Measurements from ENCODE around the gene INTS11.

Gene INTS11

GRCh38 chr1:1300352-1300739 lies 24.1 kb downstream of the INTS11 start:
- Histone ChIP-seq H3K4me3 (ENCODE audit: low read depth in 1 of 2, low read length in 2 of 2) (no peak overlapping the region), H3K27me3 (ENCODE audit: low read depth, low read length) (no peaks in the 10 kb centered on the region), H3K27ac (ENCODE audit: low read length) (no peak overlapping the region), H3K4me1 (ENCODE audit: control insufficient read depth in 1 of 2, insufficient read depth in 2 of 2, low read length in 2 of 2) (peaks cover 6 to 25% of the 10 kb centered on the region in 2 donors), H3K36me3 (ENCODE audit: control insufficient read depth in 1 of 2, insufficient read depth in 2 of 2, low read length in 2 of 2) (peaks cover 0 to 22% of the 10 kb centered on the region in 2 donors), H3K9me3 (ENCODE audit: control insufficient read depth in 1 of 2, low read length in 2 of 2) (no peaks in the 10 kb centered on the region)

- H3K27ac ChIP-seq (ENCODE audit: low read length), result no peak overlapping the region
- no peaks in the 10 kb centered on the region for H3K27me3 ChIP-seq (ENCODE audit: low read depth, low read length)
- H3K9me3 ChIP-seq (ENCODE audit: control insufficient read depth in 1 of 2, low read length in 2 of 2), result no peaks in the 10 kb centered on the region
- no peak overlapping the region for H3K4me3 ChIP-seq (ENCODE audit: low read depth in 1 of 2, low read length in 2 of 2)
- peaks cover under 1 to 19% of the 10 kb centered on the region in 2 donors for H3K4me1 ChIP-seq (ENCODE audit: control insufficient read depth in 1 of 2, insufficient read depth in 2 of 2, low read length in 2 of 2)
- peaks cover 0 to 27% of the 10 kb centered on the region in 2 donors for H3K36me3 ChIP-seq (ENCODE audit: control insufficient read depth in 1 of 2, insufficient read depth in 2 of 2, low read length in 2 of 2)
These were observed 24.6 kb downstream of the INTS11 start for GRCh38 chr1:1299686-1300351.

GRCh38 chr1:1298861-1299685 lies 25.4 kb downstream of the INTS11 start:
- H3K36me3 ChIP-seq (ENCODE audit: control insufficient read depth in 1 of 2, insufficient read depth in 2 of 2, low read length in 2 of 2), result peaks cover 0 to 34% of the 10 kb centered on the region in 2 donors
- no peaks in the 10 kb centered on the region for H3K27me3 ChIP-seq (ENCODE audit: low read depth, low read length)
- no peak overlapping the region for H3K27ac ChIP-seq (ENCODE audit: low read length)
- peaks cover 0 to 12% of the 10 kb centered on the region in 2 donors for H3K4me1 ChIP-seq (ENCODE audit: control insufficient read depth in 1 of 2, insufficient read depth in 2 of 2, low read length in 2 of 2)
- no peak overlapping the region for H3K4me3 ChIP-seq (ENCODE audit: low read depth in 1 of 2, low read length in 2 of 2)
- no peaks in the 10 kb centered on the region for H3K9me3 ChIP-seq (ENCODE audit: control insufficient read depth in 1 of 2, low read length in 2 of 2)

- H3K27me3 ChIP-seq (ENCODE audit: low read depth, low read length), result no peaks in the 10 kb centered on the region
- no peak overlapping the region for H3K27ac ChIP-seq (ENCODE audit: low read length)
- H3K9me3 ChIP-seq (ENCODE audit: control insufficient read depth in 1 of 2, low read length in 2 of 2), result no peaks in the 10 kb centered on the region
- H3K4me1 ChIP-seq (ENCODE audit: control insufficient read depth in 1 of 2, insufficient read depth in 2 of 2, low read length in 2 of 2), result peaks cover 0 to 4% of the 10 kb centered on the region in 2 donors
- H3K4me3 ChIP-seq (ENCODE audit: low read depth in 1 of 2, low read length in 2 of 2), result no peak overlapping the region
- H3K36me3 ChIP-seq (ENCODE audit: control insufficient read depth in 1 of 2, insufficient read depth in 2 of 2, low read length in 2 of 2), result peaks cover 0 to 35% of the 10 kb centered on the region in 2 donors
These were observed 26.5 kb downstream of the INTS11 start for GRCh38 chr1:1297802-1298424.

- Histone ChIP-seq H3K4me1 (ENCODE audit: control insufficient read depth in 1 of 2, insufficient read depth in 2 of 2, low read length in 2 of 2) (peaks cover 0 to 8% of the 10 kb centered on the region in 2 donors), H3K27ac (ENCODE audit: low read length) (no peak overlapping the region), H3K36me3 (ENCODE audit: control insufficient read depth in 1 of 2, insufficient read depth in 2 of 2, low read length in 2 of 2) (peaks cover 0 to 35% of the 10 kb centered on the region in 2 donors), H3K27me3 (ENCODE audit: low read depth, low read length) (no peaks in the 10 kb centered on the region), H3K4me3 (ENCODE audit: low read depth in 1 of 2, low read length in 2 of 2) (no peak overlapping the region), H3K9me3 (ENCODE audit: control insufficient read depth in 1 of 2, low read length in 2 of 2) (no peaks in the 10 kb centered on the region)
These were observed 28.1 kb downstream of the INTS11 start for GRCh38 chr1:1296070-1297061.

GRCh38 chr1:1295154-1295923 lies 29.1 kb downstream of the INTS11 start:
- no peak overlapping the region for H3K4me3 ChIP-seq (ENCODE audit: low read depth in 1 of 2, low read length in 2 of 2)
- H3K9me3 ChIP-seq (ENCODE audit: control insufficient read depth in 1 of 2, low read length in 2 of 2), result no peaks in the 10 kb centered on the region
- no peaks in the 10 kb centered on the region for H3K27me3 ChIP-seq (ENCODE audit: low read depth, low read length)
- H3K4me1 ChIP-seq (ENCODE audit: control insufficient read depth in 1 of 2, insufficient read depth in 2 of 2, low read length in 2 of 2), result peaks cover 0 to 13% of the 10 kb centered on the region in 2 donors
- no peak overlapping the region for H3K27ac ChIP-seq (ENCODE audit: low read length)
- peaks cover 0 to 35% of the 10 kb centered on the region in 2 donors for H3K36me3 ChIP-seq (ENCODE audit: control insufficient read depth in 1 of 2, insufficient read depth in 2 of 2, low read length in 2 of 2)

GRCh38 chr1:1294250-1294890 lies 30.1 kb downstream of the INTS11 start:
- no peaks in the 10 kb centered on the region for H3K27me3 ChIP-seq (ENCODE audit: low read depth, low read length)
- H3K9me3 ChIP-seq (ENCODE audit: control insufficient read depth in 1 of 2, low read length in 2 of 2), result no peaks in the 10 kb centered on the region
- peaks cover 0 to 35% of the 10 kb centered on the region in 2 donors for H3K36me3 ChIP-seq (ENCODE audit: control insufficient read depth in 1 of 2, insufficient read depth in 2 of 2, low read length in 2 of 2)
- H3K27ac ChIP-seq (ENCODE audit: low read length), result no peak overlapping the region
- H3K4me1 ChIP-seq (ENCODE audit: control insufficient read depth in 1 of 2, insufficient read depth in 2 of 2, low read length in 2 of 2), result peaks cover 0 to 13% of the 10 kb centered on the region in 2 donors
- H3K4me3 ChIP-seq (ENCODE audit: low read depth in 1 of 2, low read length in 2 of 2), result no peak overlapping the region

GRCh38 chr1:1293263-1294249 lies 30.9 kb downstream of the INTS11 start:
- H3K9me3 ChIP-seq (ENCODE audit: control insufficient read depth in 1 of 2, low read length in 2 of 2), result no peaks in the 10 kb centered on the region
- H3K27me3 ChIP-seq (ENCODE audit: low read depth, low read length), result no peaks in the 10 kb centered on the region
- peaks cover 0 to 35% of the 10 kb centered on the region in 2 donors for H3K36me3 ChIP-seq (ENCODE audit: control insufficient read depth in 1 of 2, insufficient read depth in 2 of 2, low read length in 2 of 2)
- H3K4me3 ChIP-seq (ENCODE audit: low read depth in 1 of 2, low read length in 2 of 2), result no peak overlapping the region
- peaks cover 0 to 8% of the 10 kb centered on the region in 2 donors for H3K4me1 ChIP-seq (ENCODE audit: control insufficient read depth in 1 of 2, insufficient read depth in 2 of 2, low read length in 2 of 2)
- no peak overlapping the region for H3K27ac ChIP-seq (ENCODE audit: low read length)

GRCh38 chr1:1292851-1293250 lies 31.6 kb downstream of the INTS11 start:
- H3K4me1 ChIP-seq (ENCODE audit: control insufficient read depth in 1 of 2, insufficient read depth in 2 of 2, low read length in 2 of 2), result peaks cover 0 to 8% of the 10 kb centered on the region in 2 donors
- H3K9me3 ChIP-seq (ENCODE audit: control insufficient read depth in 1 of 2, low read length in 2 of 2), result no peaks in the 10 kb centered on the region
- H3K27ac ChIP-seq (ENCODE audit: low read length), result no peak overlapping the region
- no peaks in the 10 kb centered on the region for H3K27me3 ChIP-seq (ENCODE audit: low read depth, low read length)
- peaks cover 0 to 32% of the 10 kb centered on the region in 2 donors for H3K36me3 ChIP-seq (ENCODE audit: control insufficient read depth in 1 of 2, insufficient read depth in 2 of 2, low read length in 2 of 2)
- no peak overlapping the region for H3K4me3 ChIP-seq (ENCODE audit: low read depth in 1 of 2, low read length in 2 of 2)
